K562 (cell line): Measurements from ENCODE around the gene APIP. TPM values are rescaled to one million over a fixed set of nuclear protein-coding genes. Genes with fewer than 3 reads are reported as not detected.

Source experiments
- ATAC-seq: fragments of 200-7000 bp; cut with Tn5 transposase; 3 replicates; pipeline ENCODE4 v1.9.1; 2020; ENCODE audit warnings: moderate library complexity
- BruUV-seq: library from RNA; stranded (reverse); fragments of 400-500 nt; replicated peaks from 2 replicates; lab custom pipeline; 2021; lab: Mats Ljungman, UMichigan
- CTCF ChIA-PET: fragments of 300-600 bp; formaldehyde crosslinking; extraction: SDS; loops from one replicate; lab custom pipeline; 2021; ENCODE audit warnings: low intra/inter-chr PET ratio; lab: Yijun Ruan, JAX
- POLR2A ChIA-PET: fragments of 300-600, 350-650 bp; sonication (Branson Sonifier 250); formaldehyde crosslinking; extraction: SDS; loops from one replicate; lab custom pipeline; 2021; ENCODE audit warnings: antibody characterized with exemption, inconsistent platforms; lab: Yijun Ruan, JAX
- DNase-seq, 4 experiments: peaks; one replicate each; pipeline versions ENCODE4 v3.0.0 to v3.0.0-alpha.2; 2011 to 2018; ENCODE audit warnings: low spot score in 3 of 4, mixed read lengths in 3 of 4; ENCODE audit errors: extremely low read depth in 1 of 4
- FAIRE-seq: peaks from 2 replicates; lab custom pipeline; 2011; peaks lifted over from hg19 to GRCh38; lab: Jason Lieb, UNC
- H2AFZ ChIP-seq: 2 replicates; pipeline ENCODE4 v1.6.0; 2011; ENCODE audit warnings: low read depth, low read length, control low read depth, inconsistent platforms
- H3K27ac ChIP-seq: fragments of 200-600 bp; 3 replicates; pipeline ENCODE4 v1.8.0; 2011; ENCODE audit warnings: low read depth, mild to moderate bottlenecking, control low read depth, inconsistent platforms, low read length, moderate library complexity, mixed read lengths; ENCODE audit errors: extremely low read depth
- H3K27me3 ChIP-seq, 2 experiments: fragments of 300-600 bp in 1 of 2; 2 replicates in 1 of 2; 3 replicates in 1 of 2; pipeline versions ENCODE4 v1.6.0 to v1.8.0; 2011; ENCODE audit warnings: inconsistent platforms in 2 of 2, low read length in 2 of 2, mild to moderate bottlenecking in 1 of 2, mixed read lengths in 1 of 2, moderate library complexity in 1 of 2; ENCODE audit not compliant: control insufficient read depth in 2 of 2, insufficient read depth in 2 of 2
- H3K36me3 ChIP-seq: fragments of 300-600 bp; 3 replicates; pipeline ENCODE4 v1.8.0; 2011; ENCODE audit warnings: mild to moderate bottlenecking, low read length, inconsistent platforms; ENCODE audit not compliant: control insufficient read depth, insufficient read depth
- H3K4me1 ChIP-seq, 2 experiments: fragments of 200-600 bp in 1 of 2; replicated peaks in 1 of 2; 2 replicates in 1 of 2; 3 replicates in 1 of 2; pipeline versions ENCODE4 v1.5.1 to v1.8.0; 2011; ENCODE audit warnings: inconsistent platforms in 2 of 2, low read length in 2 of 2, mild to moderate bottlenecking in 1 of 2, mixed read lengths in 1 of 2, moderate library complexity in 1 of 2; ENCODE audit not compliant: control insufficient read depth in 2 of 2, insufficient read depth in 2 of 2
- H3K4me2 ChIP-seq: 2 replicates; pipeline ENCODE4 v1.6.1; 2011; ENCODE audit warnings: low read length, control low read depth, inconsistent platforms, mixed read lengths; ENCODE audit not compliant: insufficient read depth
- H3K4me3 ChIP-seq: fragments of 200-600 bp; sonication (generic), shearing (Covaris generic); 2 replicates; pipeline ENCODE4 v1.5.1; 2016; ENCODE audit warnings: control low read depth, inconsistent platforms
- H3K79me2 ChIP-seq: fragments of 200-600 bp; 3 replicates; pipeline ENCODE4 v1.8.0; 2011; ENCODE audit warnings: low read length, inconsistent platforms; ENCODE audit not compliant: control insufficient read depth, insufficient read depth
- H3K9ac ChIP-seq, 2 experiments: 2 replicates each; pipeline versions ENCODE4 v1.6.0 to v1.6.1; 2011; ENCODE audit warnings: low read depth in 2 of 2, low read length in 2 of 2, control low read depth in 1 of 2, inconsistent platforms in 1 of 2, mild to moderate bottlenecking in 1 of 2, mixed read lengths in 1 of 2; ENCODE audit not compliant: insufficient read depth in 1 of 2
- H3K9me1 ChIP-seq: one replicate; pipeline ENCODE4 v1.6.0; 2011; ENCODE audit warnings: inconsistent platforms, mild to moderate bottlenecking, low read length, moderate library complexity; ENCODE audit not compliant: control insufficient read depth, insufficient read depth
- H3K9me3 ChIP-seq: replicated peaks from 2 replicates; pipeline ENCODE4 v1.5.1; 2011; ENCODE audit warnings: low read depth, low read length, inconsistent platforms; ENCODE audit not compliant: control insufficient read depth, insufficient read depth
- H4K20me1 ChIP-seq: replicated peaks from 2 replicates; pipeline ENCODE4 v1.6.1; 2011; ENCODE audit warnings: low read length, inconsistent platforms, mixed read lengths; ENCODE audit not compliant: control insufficient read depth, insufficient read depth
- CEBPZ ChIP-seq: fragments of 150-350 bp; IDR thresholded peaks from 2 replicates; pipeline ENCODE4 v1.6.1; 2014; ENCODE audit warnings: low read depth, mild to moderate bottlenecking, low read length, borderline replicate concordance
- E2F3 ChIP-seq: fragments of 250-450 bp; sonication (Bioruptor Pico); IDR thresholded peaks from 2 replicates; pipeline ENCODE4 v1.4.0; 2020; ENCODE audit warnings: mild to moderate bottlenecking
- MEIS2 ChIP-seq: fragments of 450-650 bp; IDR thresholded peaks from 2 replicates; pipeline ENCODE4 v1.6.1; 2014; ENCODE audit warnings: mild to moderate bottlenecking; ENCODE audit not compliant: partially characterized antibody
- MIER1 ChIP-seq: fragments of 450-650 bp; IDR thresholded peaks from 2 replicates; pipeline ENCODE4 v1.6.1; 2016; ENCODE audit warnings: antibody characterized with exemption, mild to moderate bottlenecking, low read depth
- PKNOX1 ChIP-seq: fragments of 450-650 bp; IDR thresholded peaks from 2 replicates; pipeline ENCODE4 v1.6.1; 2016
- RAD21 ChIP-seq, 2 experiments: fragments of 250-450 bp in 1 of 2; fragments of 450-650 bp in 1 of 2; sonication (Bioruptor Pico) in 1 of 2; formaldehyde crosslinking in 1 of 2; IDR thresholded peaks in 1 of 2; conservative IDR thresholded peaks in 1 of 2; 2 replicates each; pipeline versions ENCODE4 v1.4.0 to v1.8.0; 2020 to 2022; ENCODE audit warnings: mild to moderate bottlenecking in 2 of 2, moderate library complexity in 1 of 2
- RNF2 ChIP-seq: sonication (generic); IDR thresholded peaks from 2 replicates; pipeline ENCODE4 v1.6.1; 2016
- SRSF7 ChIP-seq: fragments of 200-400 bp; formaldehyde crosslinking; optimal IDR thresholded peaks from 2 replicates; pipeline ENCODE3; 2017; ENCODE audit warnings: mild to moderate bottlenecking, low read depth, low read length
- TFAM ChIP-seq: fragments of 250-450 bp; sonication (Bioruptor Pico); conservative IDR thresholded peaks from 2 replicates; pipeline ENCODE4 v1.5.0; 2021; ENCODE audit warnings: mild to moderate bottlenecking, moderate library complexity
- ZNF583 ChIP-seq: fragments of 250-450 bp; sonication (Bioruptor Pico); IDR thresholded peaks from 2 replicates; pipeline ENCODE4 v1.4.0; 2020
- WGBS: fragments of 100-300 bp; shearing (Covaris generic); methylation state at CpG from one replicate; pipeline ENCODE4 v1.1.6; 2016; ENCODE audit warnings: low coverage, mixed read lengths; ENCODE audit not compliant: insufficient coverage; ENCODE audit errors: missing lambda C conversion rate; 5-methylcytosine and 5-hydroxymethylcytosine counted together
- in situ Hi-C: fragments of 300-500 bp; cut with MboI; formaldehyde crosslinking; loops from 4 replicates; pipeline ENCODE4 v1.15.0; 2018; ENCODE audit warnings: inconsistent platforms, mixed read lengths
- intact Hi-C: fragments of 100-400 bp; cut with micrococcal nuclease; formaldehyde crosslinking; loops from 2 replicates; pipeline ENCODE4 v1.14.2; 2022
- polyA plus RNA-seq, 8 experiments: library from polyadenylated mRNA; depleted of rRNA in 4 of 8; stranded (reverse) in 5 of 8; unstranded in 3 of 8; fragments of >200 nt; fragmentation: Nextera tagmentation in 2 of 8; fragmentation: Illumina TruSeq in 1 of 8; extraction: Ambion mirVana in 2 of 8; extraction: Trizol in 1 of 8; gene quantifications; 2 replicates each; pipeline versions ENCODE4 v1.2.1 to v1.2.3, GENCODE V29; 2011 to 2014; ENCODE audit warnings: inconsistent platforms in 1 of 8, missing spikeins in 1 of 8
- total RNA-seq, 7 experiments: library from RNA; depleted of rRNA in 6 of 7; stranded (reverse); fragments of >200 nt in 6 of 7; fragmentation: Illumina TruSeq in 2 of 7; extraction: Trizol in 2 of 7; gene quantifications; 2 replicates each; pipeline versions ENCODE4 v1.2.1 to v1.2.3, GENCODE V29; 2011 to 2021; ENCODE audit warnings: low replicate concordance in 1 of 7

Gene APIP
- total and polyA plus RNA-seq, 9 of the 15 experiments (the other 6 are each of a cell fraction or from before 2014, with no cell fraction given) = 63.7 to 110 (median 82.8) TPM

- Histone ChIP-seq H3K79me2 (no peaks in the 10 kb centered on the region), H3K9ac (no peak overlapping the region), H3K9me1 (no peaks in the 10 kb centered on the region), H2AFZ (no peak overlapping the region), H3K27ac (no peak overlapping the region), H4K20me1 (no peaks in the 10 kb centered on the region), H3K9me3 (no peaks in the 10 kb centered on the region), H3K36me3 (no peaks in the 10 kb centered on the region), H3K4me2 (no peak overlapping the region), H3K27me3 (no peaks in the 10 kb centered on the region), H3K4me3 (no peak overlapping the region), H3K4me1 (no peaks in the 10 kb centered on the region; a peak in 1 of 5 replicates)
- TF ChIP-seq MIER1 (no peak), E2F3 (CRISPR knock-in tag) (no peak), PKNOX1 (peak; percentile 82), CEBPZ (no peak), RAD21 (CRISPR knock-in tag; conservative IDR thresholded peaks at IDR 0.05 in 1 of 2, IDR thresholded peaks at IDR 0.05 in 1 of 2) (no peak), SRSF7 (no peak), MEIS2 (peak; percentile 11), RNF2 (no peak), TFAM (CRISPR knock-in tag) (no peak), ZNF583 (CRISPR knock-in tag) (no peak)
- 62% methylated on average over 4 of the region's 4 CpGs for WGBS
- FAIRE-seq (no peak), ATAC-seq (no peak), DNase-seq (no peak)
- no TSS peak for BruUV-seq
- intact Hi-C loops (no loop called here), in situ Hi-C loops (no loop called here)
- ChIA-PET POLR2A (no interaction called here), CTCF (no interaction called here)
These were observed 55.7 kb downstream of the APIP start for GRCh38 chr11:34860518-34860917.
